HG02870 (cell line): ENCODE data around the gene NUCB2.
A peak's percentile ranks its signal among the peaks of the same experiment; 100 is the strongest.
"Not testable (repeated sequence)": the region's sequence is repeated elsewhere in the genome, so short reads cannot be mapped to it uniquely, and the experiment has no call there.

Experiments
- ATAC-seq: cut with Tn5 transposase; IDR thresholded peaks from one replicate; pipeline ENCODE4 v1.9.1; 2021; ENCODE audit warnings: mild to moderate bottlenecking, moderate library complexity; ENCODE audit not compliant: unreplicated experiment

The NUCB2 gene

GRCh38 chr11:17276236-17277023 is at the start of gene NUCB2:
TSS of gene NUCB2 (plus strand) at chr11:17276739. CDS start at chr11:17295324, 18,585 bp downstream.
- peak; percentile 97 for ATAC-seq

- not testable (repeated sequence) for ATAC-seq
These were observed 48.2 kb upstream of the NUCB2 start for GRCh38 chr11:17228186-17228925.

- no peak for ATAC-seq
These were observed 46.9 kb upstream of the NUCB2 start for GRCh38 chr11:17229481-17230152.

GRCh38 chr11:17230867-17231851 is 45.4 kb upstream of the NUCB2 start:
- ATAC-seq, result peak; percentile 97

GRCh38 chr11:17233101-17233500 is 43.4 kb upstream of the NUCB2 start:
- ATAC-seq, result no peak

GRCh38 chr11:17238377-17238776 is 38.2 kb upstream of the NUCB2 start:
- no peak for ATAC-seq

GRCh38 chr11:17239927-17240326 is 36.6 kb upstream of the NUCB2 start:
- ATAC-seq, result not testable (repeated sequence)

GRCh38 chr11:17240780-17241179 is 35.8 kb upstream of the NUCB2 start:
- no peak for ATAC-seq

GRCh38 chr11:17242954-17243353 is 33.6 kb upstream of the NUCB2 start:
- ATAC-seq, result not testable (repeated sequence)

GRCh38 chr11:17244046-17244445 is 32.5 kb upstream of the NUCB2 start:
- peak; percentile 89 for ATAC-seq

- ATAC-seq, result no peak
These were observed 25.8 kb upstream of the NUCB2 start for GRCh38 chr11:17250561-17251350.

GRCh38 chr11:17252704-17253103 is 23.8 kb upstream of the NUCB2 start:
- ATAC-seq, result no peak

GRCh38 chr11:17256512-17256911 is 20.0 kb upstream of the NUCB2 start:
- no peak for ATAC-seq

GRCh38 chr11:17257196-17257595 is 19.3 kb upstream of the NUCB2 start:
- ATAC-seq, result no peak

- ATAC-seq, result no peak
These were observed 17.9 kb upstream of the NUCB2 start for GRCh38 chr11:17258670-17259069.

GRCh38 chr11:17259519-17259918 is 17.0 kb upstream of the NUCB2 start:
- no peak for ATAC-seq

GRCh38 chr11:17260020-17260419 is 16.5 kb upstream of the NUCB2 start:
- ATAC-seq, result no peak

- no peak for ATAC-seq
These were observed 12.8 kb upstream of the NUCB2 start for GRCh38 chr11:17263769-17264168.

GRCh38 chr11:17266781-17267180 is 9.8 kb upstream of the NUCB2 start:
- ATAC-seq, result no peak

GRCh38 chr11:17267576-17267975 is 9.0 kb upstream of the NUCB2 start:
- no peak for ATAC-seq
